ENCODE measurements around the gene SEMG1.

Gene SEMG1

GRCh38 chr20:45247865-45248264 is 41.0 kb downstream of the SEMG1 start:
- H3K4me1 ChIP-seq (ENCODE audit: insufficient read depth, low read length) = no peaks in the 10 kb centered on the region
- no peak overlapping the region for H3K9ac ChIP-seq (ENCODE audit: low read depth, low read length)
- no peaks in the 10 kb centered on the region for H3K36me3 ChIP-seq (ENCODE audit: insufficient read depth, low read length)
- H3K9me3 ChIP-seq (ENCODE audit: control insufficient read depth, insufficient read depth, low read length) = no peaks in the 10 kb centered on the region

GRCh38 chr20:45248609-45249008 is 41.8 kb downstream of the SEMG1 start:
- no peaks in the 10 kb centered on the region for H3K9me3 ChIP-seq (ENCODE audit: control insufficient read depth, insufficient read depth, low read length)
- H3K4me1 ChIP-seq (ENCODE audit: insufficient read depth, low read length) = no peaks in the 10 kb centered on the region
- no peak overlapping the region for H3K9ac ChIP-seq (ENCODE audit: low read depth, low read length)
- no peaks in the 10 kb centered on the region for H3K36me3 ChIP-seq (ENCODE audit: insufficient read depth, low read length)

- Histone ChIP-seq H3K36me3 (ENCODE audit: insufficient read depth, low read length) (no peaks in the 10 kb centered on the region), H3K4me1 (ENCODE audit: insufficient read depth, low read length) (no peaks in the 10 kb centered on the region), H3K9me3 (ENCODE audit: control insufficient read depth, insufficient read depth, low read length) (no peaks in the 10 kb centered on the region), H3K9ac (ENCODE audit: low read depth, low read length) (no peak overlapping the region)
These were observed 45.2 kb downstream of the SEMG1 start for GRCh38 chr20:45251884-45252560.

GRCh38 chr20:45253261-45253660 is 46.4 kb downstream of the SEMG1 start:
- H3K9me3 ChIP-seq (ENCODE audit: control insufficient read depth, insufficient read depth, low read length) = no peaks in the 10 kb centered on the region
- no peaks in the 10 kb centered on the region for H3K4me1 ChIP-seq (ENCODE audit: insufficient read depth, low read length)
- no peaks in the 10 kb centered on the region for H3K36me3 ChIP-seq (ENCODE audit: insufficient read depth, low read length)
- H3K9ac ChIP-seq (ENCODE audit: low read depth, low read length) = no peak overlapping the region

GRCh38 chr20:45254383-45255262 is 47.8 kb downstream of the SEMG1 start, which contains the start of gene SLPI:
SLPI (minus strand) TSS chr20:45254564; CDS start chr20:45254543, 21 bp downstream.
- Histone ChIP-seq H3K9me3 (ENCODE audit: control insufficient read depth, insufficient read depth, low read length) (no peaks in the 10 kb centered on the region), H3K4me1 (ENCODE audit: insufficient read depth, low read length) (peaks cover 4% of the 10 kb centered on the region), H3K9ac (ENCODE audit: low read depth, low read length) (no peak within 1 kb of the TSS), H3K36me3 (ENCODE audit: insufficient read depth, low read length) (no peaks in the 10 kb centered on the region)

- Histone ChIP-seq H3K36me3 (ENCODE audit: insufficient read depth, low read length) (no peaks in the 10 kb centered on the region), H3K9ac (ENCODE audit: low read depth, low read length) (no peak overlapping the region), H3K9me3 (ENCODE audit: control insufficient read depth, insufficient read depth, low read length) (no peaks in the 10 kb centered on the region), H3K4me1 (ENCODE audit: insufficient read depth, low read length) (peaks cover 4% of the 10 kb centered on the region)
These were observed 50.3 kb downstream of the SEMG1 start for GRCh38 chr20:45257161-45257560.

GRCh38 chr20:45257711-45258110 is 50.9 kb downstream of the SEMG1 start:
- peaks cover 4% of the 10 kb centered on the region for H3K4me1 ChIP-seq (ENCODE audit: insufficient read depth, low read length)
- no peaks in the 10 kb centered on the region for H3K36me3 ChIP-seq (ENCODE audit: insufficient read depth, low read length)
- no peaks in the 10 kb centered on the region for H3K9me3 ChIP-seq (ENCODE audit: control insufficient read depth, insufficient read depth, low read length)
- H3K9ac ChIP-seq (ENCODE audit: low read depth, low read length) = no peak overlapping the region

- Histone ChIP-seq H3K36me3 (ENCODE audit: insufficient read depth, low read length) (no peaks in the 10 kb centered on the region), H3K9ac (ENCODE audit: low read depth, low read length) (no peak overlapping the region), H3K4me1 (ENCODE audit: insufficient read depth, low read length) (peaks cover 4% of the 10 kb centered on the region), H3K9me3 (ENCODE audit: control insufficient read depth, insufficient read depth, low read length) (no peaks in the 10 kb centered on the region)
These were observed 51.4 kb downstream of the SEMG1 start for GRCh38 chr20:45258259-45258658.

- Histone ChIP-seq H3K4me1 (ENCODE audit: insufficient read depth, low read length) (peaks cover 4% of the 10 kb centered on the region), H3K9me3 (ENCODE audit: control insufficient read depth, insufficient read depth, low read length) (no peaks in the 10 kb centered on the region), H3K36me3 (ENCODE audit: insufficient read depth, low read length) (no peaks in the 10 kb centered on the region), H3K9ac (ENCODE audit: low read depth, low read length) (no peak overlapping the region)
These were observed 51.8 kb downstream of the SEMG1 start for GRCh38 chr20:45258664-45259063.
